ENCODE measurements around the gene F5. TPM values are rescaled to one million over a fixed set of nuclear protein-coding genes. Genes with fewer than 3 reads are reported as not detected.

The F5 gene
- total RNA-seq, 1 experiment from 2014 or later = not detected

DNA sequence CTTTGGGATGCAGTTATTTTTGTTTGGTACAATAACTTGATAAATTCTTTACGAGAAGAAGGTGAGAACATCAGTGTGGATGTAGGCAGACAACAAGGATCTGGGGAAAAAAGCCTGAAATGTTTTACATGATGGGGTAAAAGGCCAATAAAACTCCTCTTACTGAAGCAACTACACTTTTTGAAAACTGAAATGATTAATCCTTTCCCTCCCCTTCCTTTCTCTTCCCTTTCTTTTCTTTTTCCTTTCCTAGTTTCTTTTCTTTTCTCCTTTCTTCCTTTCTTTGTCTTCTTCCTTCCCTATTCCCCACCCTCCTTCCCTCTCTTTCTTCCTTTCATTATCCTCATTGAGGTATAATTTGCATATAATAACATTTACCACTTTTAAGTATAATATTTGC lies 24.6 kb downstream of the F5 start:
- no peak overlapping the region for H3K4me3 ChIP-seq (ENCODE audit: low read depth, low read length, poor library complexity, severe bottlenecking)
- no peak overlapping the region for H3K27ac ChIP-seq (ENCODE audit: low read depth, low read length, poor library complexity, severe bottlenecking)
- BruUV-seq (replicated peaks) = no TSS peak
- no peaks in the 10 kb centered on the region for H3K9me3 ChIP-seq (ENCODE audit: low read depth, low read length, poor library complexity, severe bottlenecking)
- TF ChIP-seq, protein P1, sequence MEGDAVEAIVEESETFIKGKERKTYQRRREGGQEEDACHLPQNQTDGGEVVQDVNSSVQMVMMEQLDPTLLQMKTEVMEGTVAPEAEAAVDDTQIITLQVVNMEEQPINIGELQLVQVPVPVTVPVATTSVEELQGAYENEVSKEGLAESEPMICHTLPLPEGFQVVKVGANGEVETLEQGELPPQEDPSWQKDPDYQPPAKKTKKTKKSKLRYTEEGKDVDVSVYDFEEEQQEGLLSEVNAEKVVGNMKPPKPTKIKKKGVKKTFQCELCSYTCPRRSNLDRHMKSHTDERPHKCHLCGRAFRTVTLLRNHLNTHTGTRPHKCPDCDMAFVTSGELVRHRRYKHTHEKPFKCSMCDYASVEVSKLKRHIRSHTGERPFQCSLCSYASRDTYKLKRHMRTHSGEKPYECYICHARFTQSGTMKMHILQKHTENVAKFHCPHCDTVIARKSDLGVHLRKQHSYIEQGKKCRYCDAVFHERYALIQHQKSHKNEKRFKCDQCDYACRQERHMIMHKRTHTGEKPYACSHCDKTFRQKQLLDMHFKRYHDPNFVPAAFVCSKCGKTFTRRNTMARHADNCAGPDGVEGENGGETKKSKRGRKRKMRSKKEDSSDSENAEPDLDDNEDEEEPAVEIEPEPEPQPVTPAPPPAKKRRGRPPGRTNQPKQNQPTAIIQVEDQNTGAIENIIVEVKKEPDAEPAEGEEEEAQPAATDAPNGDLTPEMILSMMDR (conservative IDR thresholded peaks at IDR 0.05; ENCODE audit: low read depth, low read length) = no peak
- TF ChIP-seq EZH2 (IDR thresholded peaks at IDR 0.05; ENCODE audit: borderline replicate concordance, low read depth, low read length, poor library complexity, severe bottlenecking) = no peak
- intact Hi-C loops (cut with micrococcal nuclease; ENCODE audit: unreplicated experiment) = no loop called here
- ChIA-PET POLR2A (ENCODE audit: low non-redundant PET) (no interaction called here), CTCF (interaction anchor here (0.6 kb wide), 1 partner anchor 250 kb away, joined by 5 read pairs; no protein-coding TSS in a partner anchor)
- peaks cover 11% of the 10 kb centered on the region for H3K4me1 ChIP-seq (ENCODE audit: insufficient read depth, low read length, poor library complexity, severe bottlenecking)
- no peaks in the 10 kb centered on the region for H3K27me3 ChIP-seq (replicated peaks; ENCODE audit: insufficient read depth, low read depth, low read length, poor library complexity)
- H3K36me3 ChIP-seq (ENCODE audit: insufficient read depth, low read length, poor library complexity, severe bottlenecking) = no peaks in the 10 kb centered on the region
- no peak for DNase-seq (ENCODE audit: low spot score)

DNA sequence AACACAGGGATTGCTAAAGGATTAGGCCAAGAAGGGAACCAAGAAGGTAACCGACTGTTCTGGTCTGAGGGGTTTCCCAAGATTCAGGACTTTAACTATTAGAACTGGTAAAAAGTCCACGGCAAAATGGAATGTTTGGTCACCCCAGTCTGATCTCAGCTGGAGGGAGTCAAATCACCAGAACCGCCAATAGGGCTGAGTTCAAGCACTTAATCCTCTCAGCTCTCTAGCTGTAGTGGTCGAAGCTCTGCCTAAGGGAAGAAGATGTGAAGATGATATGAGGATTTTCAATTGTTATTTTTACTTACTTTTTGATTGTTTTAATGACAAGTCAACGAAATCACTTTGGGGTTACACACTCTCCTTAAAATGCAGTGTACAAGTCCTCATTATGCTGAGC lies 29.1 kb downstream of the F5 start:
- ChIA-PET CTCF (no interaction called here), POLR2A (ENCODE audit: low non-redundant PET) (no interaction called here)
- TF ChIP-seq EZH2 (IDR thresholded peaks at IDR 0.05; ENCODE audit: borderline replicate concordance, low read depth, low read length, poor library complexity, severe bottlenecking) = no peak
- TF ChIP-seq, protein P1 (conservative IDR thresholded peaks at IDR 0.05; ENCODE audit: low read depth, low read length) = no peak
- Histone ChIP-seq H3K4me1 (ENCODE audit: insufficient read depth, low read length, poor library complexity, severe bottlenecking) (no peaks in the 10 kb centered on the region), H3K27me3 (replicated peaks; ENCODE audit: insufficient read depth, low read depth, low read length, poor library complexity) (no peaks in the 10 kb centered on the region), H3K36me3 (ENCODE audit: insufficient read depth, low read length, poor library complexity, severe bottlenecking) (no peaks in the 10 kb centered on the region), H3K27ac (ENCODE audit: low read depth, low read length, poor library complexity, severe bottlenecking) (no peak overlapping the region), H3K9me3 (ENCODE audit: low read depth, low read length, poor library complexity, severe bottlenecking) (no peaks in the 10 kb centered on the region), H3K4me3 (ENCODE audit: low read depth, low read length, poor library complexity, severe bottlenecking) (no peak overlapping the region)
- DNase-seq (ENCODE audit: low spot score) = no peak
- BruUV-seq (replicated peaks) = no TSS peak
- intact Hi-C loops (cut with micrococcal nuclease; ENCODE audit: unreplicated experiment) = no loop called here

DNA sequence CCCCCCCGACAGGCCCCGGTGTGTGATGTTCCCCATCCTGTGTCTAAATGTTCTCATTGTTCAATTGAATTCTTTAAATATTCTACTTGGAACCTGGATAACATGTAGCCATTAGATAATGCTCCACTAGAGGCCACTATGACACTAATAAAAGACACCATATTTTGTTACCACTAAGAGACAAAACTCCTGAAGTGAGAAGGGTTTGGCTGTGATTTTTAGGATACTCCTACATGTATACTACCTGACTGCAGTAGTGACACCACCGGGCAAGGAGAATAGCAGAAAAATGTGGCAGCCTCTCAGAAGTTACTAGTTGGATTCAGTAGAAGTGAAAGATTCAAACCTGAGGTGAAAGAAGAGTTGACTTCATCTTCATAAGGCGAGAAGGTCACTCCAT lies 36.0 kb downstream of the F5 start:
- POLR2A ChIA-PET (ENCODE audit: low non-redundant PET) = no interaction called here
- intact Hi-C loops (cut with micrococcal nuclease; ENCODE audit: unreplicated experiment) = loop anchor here (1.0 to 2.0 kb wide), 2 partner anchors 163 to 259 kb away; no protein-coding TSS in a partner anchor
- Histone ChIP-seq H3K9me3 (ENCODE audit: low read depth, low read length, poor library complexity, severe bottlenecking) (no peaks in the 10 kb centered on the region), H3K36me3 (ENCODE audit: insufficient read depth, low read length, poor library complexity, severe bottlenecking) (no peaks in the 10 kb centered on the region), H3K27ac (ENCODE audit: low read depth, low read length, poor library complexity, severe bottlenecking) (no peak overlapping the region), H3K4me3 (ENCODE audit: low read depth, low read length, poor library complexity, severe bottlenecking) (no peak overlapping the region), H3K27me3 (replicated peaks; ENCODE audit: insufficient read depth, low read depth, low read length, poor library complexity) (no peaks in the 10 kb centered on the region), H3K4me1 (ENCODE audit: insufficient read depth, low read length, poor library complexity, severe bottlenecking) (no peaks in the 10 kb centered on the region)
- no TSS peak for BruUV-seq (replicated peaks)
- no peak for TF ChIP-seq EZH2 (IDR thresholded peaks at IDR 0.05; ENCODE audit: borderline replicate concordance, low read depth, low read length, poor library complexity, severe bottlenecking)
- TF ChIP-seq, protein P1 (conservative IDR thresholded peaks at IDR 0.05; ENCODE audit: low read depth, low read length) = peak; percentile 57
- CTCF ChIA-PET = no interaction called here
- DNase-seq (ENCODE audit: low spot score) = peak; percentile 60

All from A673 (cell line).